ENCODE results near the gene KLF1.

Gene KLF1

GRCh38 chr19:12836529-12836863, 50.5 kb downstream of the KLF1 start:
- no peak for TF ChIP-seq CTCF (conservative IDR thresholded peaks at IDR 0.05; ENCODE audit: low read depth)
- POLR2A ChIA-PET (ENCODE audit: low non-redundant PET), result no interaction called here
- no peak for DNase-seq (ENCODE audit: low spot score)
- CTCF ChIA-PET, result interaction anchor here (1.4 kb wide), 1 partner anchor 11 kb away, joined by 11 read pairs; no protein-coding TSS in a partner anchor
- no peak overlapping the region for H3K27ac ChIP-seq

GRCh38 chr19:12834976-12835757, 51.8 kb downstream of the KLF1 start:
- no peak overlapping the region for H3K27ac ChIP-seq
- ChIA-PET CTCF (no interaction called here), POLR2A (ENCODE audit: low non-redundant PET) (no interaction called here)
- DNase-seq (ENCODE audit: low spot score), result no peak
- TF ChIP-seq CTCF (conservative IDR thresholded peaks at IDR 0.05; ENCODE audit: low read depth), result no peak

GRCh38 chr19:12834566-12834943, 52.4 kb downstream of the KLF1 start, which contains the start of gene RTBDN:
TSS of gene RTBDN (minus strand) at chr19:12834579. CDS start at chr19:12829979, 4,600 bp downstream.
- CTCF ChIA-PET, result interaction anchor here (0.8 to 1.1 kb wide), 2 partner anchors 56 to 237 kb away, joined by 3 to 5 read pairs; no protein-coding TSS in a partner anchor
- POLR2A ChIA-PET (ENCODE audit: low non-redundant PET), result no interaction called here

More at GRCh38 chr19:12834566-12834943, 52.4 kb downstream of the KLF1 start, which contains the start of gene RTBDN:
- H3K27ac ChIP-seq, result no peak within 1 kb of the TSS
- no peak for TF ChIP-seq CTCF (conservative IDR thresholded peaks at IDR 0.05; ENCODE audit: low read depth)
- no peak for DNase-seq (ENCODE audit: low spot score)
